ENCODE results near the gene RCC1. TPM values are rescaled to one million over a fixed set of nuclear protein-coding genes. Genes with fewer than 3 reads are reported as not detected.
A peak's percentile ranks its signal among the peaks of the same experiment; 100 is the strongest.

The RCC1 gene
- 10 to 100 TPM in 5 of 6 experiments, 1 to 10 TPM in 1; 9.5 to 29.6 (median 18.0) TPM for total RNA-seq
- long read RNA-seq, partial matches to known transcripts = 1 of 6 reads
- long read RNA-seq, other reads (novel, unspliced or antisense) = 3 of 6 reads

- 2% methylated on average over 39 of the region's 41 CpGs for WGBS (ENCODE audit: insufficient coverage, low coverage, low lambda C conversion rate, missing lambda C conversion rate)
- peak within 1 kb of the TSS; percentile 53 to 85 (median 60) for H3K27ac ChIP-seq
- DNase-seq (peak; percentile 95 to 96 (median 96)), ATAC-seq (peak; percentile 90 to 98 (median 96))
- no peaks in the 10 kb centered on the region for H3K9me3 ChIP-seq
- H3K4me3 ChIP-seq = peak within 1 kb of the TSS; percentile 72 to 94 (median 85)
- H3K27me3 ChIP-seq = no peaks in the 10 kb centered on the region
- no peak for TF ChIP-seq CTCF (IDR thresholded peaks at IDR 0.05)
- peak; percentile 99 for TF ChIP-seq POLR2A (IDR thresholded peaks at IDR 0.05)
- peaks cover 0 to 30% (median 11%) of the 10 kb centered on the region in 4 donors for H3K4me1 ChIP-seq
- peaks cover 14 to 31% (median 21%) of the 10 kb centered on the region in 4 donors for H3K36me3 ChIP-seq
- intact Hi-C loops (cut with DNase I) = no loop called here
Measured at GRCh38 chr1:28505406-28506187, at the start of gene RCC1. Gene RCC1 (plus strand): TSS chr1:28506043. CDS start chr1:28529867, 23,824 bp downstream.

GRCh38 chr1:28456078-28456477, 49.8 kb upstream of the RCC1 start:
- Histone ChIP-seq H3K27ac (no peak overlapping the region), H3K4me3 (no peak overlapping the region), H3K4me1 (no peaks in the 10 kb centered on the region), H3K27me3 (no peaks in the 10 kb centered on the region), H3K9me3 (no peaks in the 10 kb centered on the region), H3K36me3 (peaks cover 0 to 6% (median 0%) of the 10 kb centered on the region in 4 donors)
- intact Hi-C loops (cut with DNase I) = no loop called here
- ATAC-seq = peak in 3 of 4 donors; percentile 37 to 60 (median 49)
- no peak for DNase-seq
- 52% methylated on average over 4 of the region's 5 CpGs for WGBS (ENCODE audit: insufficient coverage, low coverage, low lambda C conversion rate, missing lambda C conversion rate)
- TF ChIP-seq POLR2A (IDR thresholded peaks at IDR 0.05) = no peak
- no peak for TF ChIP-seq CTCF (IDR thresholded peaks at IDR 0.05)

GRCh38 chr1:28457678-28458077, 48.2 kb upstream of the RCC1 start:
- Histone ChIP-seq H3K27me3 (no peaks in the 10 kb centered on the region), H3K4me1 (no peaks in the 10 kb centered on the region), H3K9me3 (no peaks in the 10 kb centered on the region), H3K4me3 (no peak overlapping the region), H3K36me3 (peaks cover 0 to 6% (median 0%) of the 10 kb centered on the region in 4 donors), H3K27ac (no peak overlapping the region)
- no peak for ATAC-seq
- no peak for DNase-seq
- 90% methylated on average over 1 of the region's 1 CpG for WGBS (ENCODE audit: insufficient coverage, low coverage, low lambda C conversion rate, missing lambda C conversion rate)
- TF ChIP-seq CTCF (IDR thresholded peaks at IDR 0.05) = no peak
- TF ChIP-seq POLR2A (IDR thresholded peaks at IDR 0.05) = no peak
- intact Hi-C loops (cut with DNase I) = no loop called here

- no peak overlapping the region for H3K4me3 ChIP-seq
- DNase-seq (no peak), ATAC-seq (peak in 3 of 4 donors; percentile 19 to 45 (median 32))
- 73% methylated on average over 7 of the region's 7 CpGs for WGBS (ENCODE audit: insufficient coverage, low coverage, low lambda C conversion rate, missing lambda C conversion rate)
- H3K4me1 ChIP-seq = no peaks in the 10 kb centered on the region
- no peak overlapping the region for H3K27ac ChIP-seq
- no peaks in the 10 kb centered on the region for H3K9me3 ChIP-seq
- no peak for TF ChIP-seq CTCF (IDR thresholded peaks at IDR 0.05)
- no peak for TF ChIP-seq POLR2A (IDR thresholded peaks at IDR 0.05)
- no peaks in the 10 kb centered on the region for H3K27me3 ChIP-seq
- intact Hi-C loops (cut with DNase I) = no loop called here
- H3K36me3 ChIP-seq = peaks cover 0 to 6% (median 0%) of the 10 kb centered on the region in 4 donors
Measured at GRCh38 chr1:28458237-28459228, 47.3 kb upstream of the RCC1 start.

All from right lobe of liver (tissue), 6 donors.